Measurements from ENCODE around the gene CREBRF. TPM values are rescaled to one million over a fixed set of nuclear protein-coding genes. Genes with fewer than 3 reads are reported as not detected.

Gene CREBRF
- total and polyA plus RNA-seq, 2 experiments from 2014 or later = 14.7 to 21.0 TPM

GRCh38 chr5:173139631-173140030, 83.5 kb downstream of the CREBRF start:
- H3K4me3 ChIP-seq = no peak overlapping the region
- H3K27me3 ChIP-seq = no peaks in the 10 kb centered on the region
- DNase-seq (ENCODE audit: low spot score) = no peak
- H3K79me2 ChIP-seq = no peaks in the 10 kb centered on the region
- TF ChIP-seq EZH2phosphoT487 (IDR thresholded peaks at IDR 0.05; ENCODE audit: low read depth, severe bottlenecking, unreplicated experiment) (no peak), CTCF (IDR thresholded peaks at IDR 0.05; ENCODE audit: poor library complexity) (no peak), EZH2 (IDR thresholded peaks at IDR 0.05; ENCODE audit: borderline replicate concordance) (no peak)
- H3K4me2 ChIP-seq = no peak overlapping the region
- 68% methylated on average over 1 of the region's 1 CpG for WGBS (ENCODE audit: low lambda C conversion rate, missing lambda C conversion rate)
- H4K20me1 ChIP-seq (ENCODE audit: insufficient read depth, poor library complexity, severe bottlenecking) = no peaks in the 10 kb centered on the region
- H3K4me1 ChIP-seq (ENCODE audit: insufficient read depth) = no peaks in the 10 kb centered on the region
- H2AFZ ChIP-seq = no peak overlapping the region
- H3K9me2 ChIP-seq (replicated peaks; ENCODE audit: insufficient read depth) = no peaks in the 10 kb centered on the region
- H3K27ac ChIP-seq = no peak overlapping the region
- H3K9me3 ChIP-seq (ENCODE audit: low read depth) = no peaks in the 10 kb centered on the region
- H3K36me3 ChIP-seq (replicated peaks; ENCODE audit: insufficient read depth, low read depth) = no peaks in the 10 kb centered on the region

GRCh38 chr5:173140769-173141168, 84.6 kb downstream of the CREBRF start:
- Histone ChIP-seq H3K27me3 (no peaks in the 10 kb centered on the region), H3K4me3 (no peak overlapping the region), H3K4me1 (ENCODE audit: insufficient read depth) (no peaks in the 10 kb centered on the region), H3K4me2 (no peak overlapping the region), H3K9me2 (replicated peaks; ENCODE audit: insufficient read depth) (no peaks in the 10 kb centered on the region), H3K27ac (no peak overlapping the region), H3K9me3 (ENCODE audit: low read depth) (no peaks in the 10 kb centered on the region), H4K20me1 (ENCODE audit: insufficient read depth, poor library complexity, severe bottlenecking) (no peaks in the 10 kb centered on the region), H3K36me3 (replicated peaks; ENCODE audit: insufficient read depth, low read depth) (no peaks in the 10 kb centered on the region), H2AFZ (no peak overlapping the region), H3K79me2 (peaks cover 3% of the 10 kb centered on the region)
- WGBS (ENCODE audit: low lambda C conversion rate, missing lambda C conversion rate) = 71% methylated on average over 4 of the region's 4 CpGs
- no peak for TF ChIP-seq CTCF (IDR thresholded peaks at IDR 0.05; ENCODE audit: poor library complexity)
- DNase-seq (ENCODE audit: low spot score) = no peak

- Histone ChIP-seq H2AFZ (peak overlapping the region; percentile 45), H3K36me3 (replicated peaks; ENCODE audit: insufficient read depth, low read depth) (no peaks in the 10 kb centered on the region), H3K4me3 (no peak overlapping the region), H3K9me2 (replicated peaks; ENCODE audit: insufficient read depth) (no peaks in the 10 kb centered on the region), H3K4me1 (ENCODE audit: insufficient read depth) (no peaks in the 10 kb centered on the region), H3K79me2 (peaks cover 4% of the 10 kb centered on the region), H3K9me3 (ENCODE audit: low read depth) (no peaks in the 10 kb centered on the region), H3K27me3 (no peaks in the 10 kb centered on the region), H3K4me2 (peak overlapping the region; percentile 56), H4K20me1 (ENCODE audit: insufficient read depth, poor library complexity, severe bottlenecking) (no peaks in the 10 kb centered on the region), H3K27ac (peak overlapping the region; percentile 7)
- WGBS (ENCODE audit: low lambda C conversion rate, missing lambda C conversion rate) = 95% methylated on average over 8 of the region's 8 CpGs
- no peak for DNase-seq (ENCODE audit: low spot score)
- TF ChIP-seq CTCF (IDR thresholded peaks at IDR 0.05; ENCODE audit: poor library complexity) (no peak), EZH2phosphoT487 (IDR thresholded peaks at IDR 0.05; ENCODE audit: low read depth, severe bottlenecking, unreplicated experiment) (no peak), EZH2 (IDR thresholded peaks at IDR 0.05; ENCODE audit: borderline replicate concordance) (no peak)
Observed at GRCh38 chr5:173143567-173143966, 87.4 kb downstream of the CREBRF start.
